ENCODE measurements around the gene NFATC2. TPM values are rescaled to one million over a fixed set of nuclear protein-coding genes. Genes with fewer than 3 reads are reported as not detected.
A peak's percentile ranks its signal among the peaks of the same experiment; 100 is the strongest.

NFATC2 gene
- total and polyA plus RNA-seq, 4 donors, result 2.5 to 4.6 (median 3.0) TPM

GRCh38 chr20:51503376-51503775 is 39.1 kb downstream of the NFATC2 start:
- H3K27me3 ChIP-seq (ENCODE audit: control insufficient read depth, insufficient read depth, low read length), result no peaks in the 10 kb centered on the region
- no peaks in the 10 kb centered on the region for H3K36me3 ChIP-seq (ENCODE audit: control insufficient read depth, insufficient read depth, low read length)
- no peak overlapping the region for H3K27ac ChIP-seq (ENCODE audit: low read depth, low read length)
- H3K9me3 ChIP-seq (ENCODE audit: control insufficient read depth, insufficient read depth, low read length), result no peaks in the 10 kb centered on the region
- 85% methylated on average over 3 of the region's 4 CpGs for WGBS (ENCODE audit: insufficient coverage)
- H3K4me3 ChIP-seq (ENCODE audit: low read depth, low read length), result no peak overlapping the region
- H3K4me1 ChIP-seq (ENCODE audit: control insufficient read depth, insufficient read depth, low read length), result peaks cover 16% of the 10 kb centered on the region
- DNase-seq (ENCODE audit: low read depth in 4 of 6, low spot score in 6 of 6), result no peak

GRCh38 chr20:51500936-51501335 is 41.6 kb downstream of the NFATC2 start:
- H3K36me3 ChIP-seq (ENCODE audit: control insufficient read depth, insufficient read depth, low read length), result no peaks in the 10 kb centered on the region
- no peak for DNase-seq (ENCODE audit: low read depth in 4 of 6, low spot score in 6 of 6)
- peaks cover 14% of the 10 kb centered on the region for H3K4me1 ChIP-seq (ENCODE audit: control insufficient read depth, insufficient read depth, low read length)
- H3K27me3 ChIP-seq (ENCODE audit: control insufficient read depth, insufficient read depth, low read length), result peaks cover 3% of the 10 kb centered on the region
- no peak overlapping the region for H3K4me3 ChIP-seq (ENCODE audit: low read depth, low read length)
- 83% methylated on average over 1 of the region's 1 CpG for WGBS (ENCODE audit: insufficient coverage)
- H3K9me3 ChIP-seq (ENCODE audit: control insufficient read depth, insufficient read depth, low read length), result no peaks in the 10 kb centered on the region
- no peak overlapping the region for H3K27ac ChIP-seq (ENCODE audit: low read depth, low read length)

DNA sequence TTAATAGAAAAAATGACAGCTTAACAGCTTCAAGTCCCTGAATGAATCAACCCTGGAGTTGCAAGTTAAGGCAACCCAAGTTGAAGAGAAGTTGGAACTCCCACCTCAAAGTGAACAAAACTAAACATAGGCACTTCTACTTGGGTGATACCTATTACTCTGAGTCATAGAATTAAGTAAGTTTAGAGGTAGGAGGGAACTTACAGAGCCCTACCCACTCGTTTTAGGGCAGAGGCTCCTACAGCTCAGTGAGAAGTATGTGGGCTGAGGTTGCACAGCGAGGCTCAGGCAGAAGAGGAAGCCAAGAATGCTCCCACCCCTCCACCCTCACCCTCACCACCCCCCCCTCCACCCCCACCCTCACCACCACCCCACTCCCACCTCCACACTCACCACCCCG is 42.2 kb downstream of the NFATC2 start:
- no peaks in the 10 kb centered on the region for H3K9me3 ChIP-seq (ENCODE audit: control insufficient read depth, insufficient read depth, low read length)
- no peak for DNase-seq (ENCODE audit: low read depth in 4 of 6, low spot score in 6 of 6)
- no CpG with 5 or more reads among the region's 3 CpGs for WGBS (ENCODE audit: insufficient coverage)
- H3K27ac ChIP-seq (ENCODE audit: low read depth, low read length), result no peak overlapping the region
- H3K4me1 ChIP-seq (ENCODE audit: control insufficient read depth, insufficient read depth, low read length), result peaks cover 16% of the 10 kb centered on the region
- peaks cover 3% of the 10 kb centered on the region for H3K27me3 ChIP-seq (ENCODE audit: control insufficient read depth, insufficient read depth, low read length)
- H3K36me3 ChIP-seq (ENCODE audit: control insufficient read depth, insufficient read depth, low read length), result no peaks in the 10 kb centered on the region
- no peak overlapping the region for H3K4me3 ChIP-seq (ENCODE audit: low read depth, low read length)

DNA sequence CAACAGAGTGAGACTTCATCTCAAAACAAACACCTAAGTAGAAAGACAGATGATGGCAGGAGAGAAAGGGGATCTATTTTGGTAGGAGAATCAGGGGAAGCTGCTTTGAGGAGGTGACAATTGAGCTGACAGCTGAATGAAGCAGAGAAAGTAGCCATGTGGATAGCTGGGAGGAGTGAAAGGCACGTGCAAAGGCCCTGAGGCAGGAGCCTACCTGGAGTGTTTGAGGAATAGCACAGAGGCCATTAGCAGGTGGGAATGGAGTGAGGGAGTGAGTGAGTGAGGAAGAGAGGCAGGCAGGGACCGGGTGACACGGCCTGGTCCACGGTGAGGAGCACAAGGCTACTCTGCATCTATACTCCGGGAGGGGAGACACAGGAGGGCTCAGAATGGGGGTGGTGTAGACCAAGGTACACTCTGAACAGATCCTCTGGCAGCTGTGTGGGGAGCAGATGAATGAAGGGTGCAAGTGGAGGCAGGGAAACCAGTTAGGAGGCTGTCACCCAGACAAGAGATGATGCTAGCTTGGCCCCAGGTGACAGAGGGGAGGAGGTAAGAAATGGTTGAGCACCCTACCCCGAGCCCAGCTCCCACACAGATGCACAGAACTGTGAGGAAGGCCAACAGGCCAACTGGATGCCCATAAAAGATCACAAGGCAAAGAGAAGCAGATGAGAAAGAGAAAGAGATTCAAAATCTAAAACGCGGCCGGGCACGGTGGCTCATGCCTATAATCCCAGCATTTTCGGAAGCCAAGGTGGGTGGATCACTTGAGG is 43.6 kb downstream of the NFATC2 start:
- Histone ChIP-seq H3K27ac (ENCODE audit: low read depth, low read length) (no peak overlapping the region), H3K4me3 (ENCODE audit: low read depth, low read length) (no peak overlapping the region), H3K36me3 (ENCODE audit: control insufficient read depth, insufficient read depth, low read length) (no peaks in the 10 kb centered on the region), H3K27me3 (ENCODE audit: control insufficient read depth, insufficient read depth, low read length) (peaks cover 3% of the 10 kb centered on the region), H3K4me1 (ENCODE audit: control insufficient read depth, insufficient read depth, low read length) (peaks cover 24% of the 10 kb centered on the region), H3K9me3 (ENCODE audit: control insufficient read depth, insufficient read depth, low read length) (no peaks in the 10 kb centered on the region)
- 94% methylated on average over 11 of the region's 11 CpGs for WGBS (ENCODE audit: insufficient coverage)
- no peak for DNase-seq (ENCODE audit: low read depth in 4 of 6, low spot score in 6 of 6)

DNA sequence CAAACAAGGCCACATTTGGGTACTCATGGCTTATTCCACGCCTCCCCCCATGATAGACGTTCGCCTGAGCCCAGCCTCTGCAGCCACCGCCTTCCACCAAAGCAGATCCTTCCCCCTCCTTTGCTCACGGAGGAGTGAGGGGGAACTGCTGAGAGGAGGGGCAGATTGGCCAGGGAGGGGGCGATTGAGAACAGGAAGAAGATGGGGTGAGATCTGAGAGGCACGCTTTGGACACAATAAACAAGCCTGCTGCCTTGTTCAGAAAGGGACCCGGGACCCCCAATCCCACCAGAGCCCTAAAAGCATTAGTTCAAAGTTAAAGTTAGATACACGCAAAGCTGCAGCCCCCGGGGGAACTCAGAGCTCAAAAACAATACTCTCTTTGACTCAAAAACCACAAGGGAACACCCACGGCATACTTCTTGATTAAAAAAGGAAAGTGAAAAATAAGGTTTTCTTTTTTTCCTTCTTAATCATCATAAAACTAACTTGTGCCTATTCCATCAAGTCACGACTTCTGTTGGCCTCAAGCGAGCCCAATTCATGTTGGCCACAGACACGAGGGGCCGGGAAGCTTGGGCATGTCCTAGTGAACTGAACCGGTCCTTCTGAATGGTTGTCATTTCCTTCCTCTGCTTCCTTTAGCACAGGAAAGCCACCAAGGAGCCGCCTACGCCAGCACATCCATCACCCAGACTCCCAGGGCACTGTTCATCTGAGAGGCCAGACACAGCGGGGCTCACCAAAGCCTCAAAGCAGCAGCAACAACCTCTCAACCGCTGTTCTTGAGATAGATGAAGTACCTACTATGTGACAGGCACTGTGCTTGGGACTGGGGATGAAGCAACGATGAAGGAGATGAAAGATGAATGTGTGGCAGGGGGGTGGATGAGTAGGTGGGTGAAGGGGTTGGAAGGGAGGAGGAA is 44.7 kb downstream of the NFATC2 start:
- Histone ChIP-seq H3K4me3 (ENCODE audit: low read depth, low read length) (no peak overlapping the region), H3K27ac (ENCODE audit: low read depth, low read length) (peak overlapping the region; percentile 53), H3K36me3 (ENCODE audit: control insufficient read depth, insufficient read depth, low read length) (no peaks in the 10 kb centered on the region), H3K27me3 (ENCODE audit: control insufficient read depth, insufficient read depth, low read length) (peaks cover 3% of the 10 kb centered on the region), H3K4me1 (ENCODE audit: control insufficient read depth, insufficient read depth, low read length) (peaks cover 26% of the 10 kb centered on the region), H3K9me3 (ENCODE audit: control insufficient read depth, insufficient read depth, low read length) (no peaks in the 10 kb centered on the region)
- WGBS (ENCODE audit: insufficient coverage), result 42% methylated on average over 10 of the region's 21 CpGs
- no peak for DNase-seq (ENCODE audit: low read depth in 4 of 6, low spot score in 6 of 6)

GRCh38 chr20:51496964-51497363 is 45.6 kb downstream of the NFATC2 start:
- 87% methylated on average over 7 of the region's 7 CpGs for WGBS (ENCODE audit: insufficient coverage)
- Histone ChIP-seq H3K27ac (ENCODE audit: low read depth, low read length) (peak overlapping the region; percentile 36), H3K36me3 (ENCODE audit: control insufficient read depth, insufficient read depth, low read length) (peaks cover 2% of the 10 kb centered on the region), H3K27me3 (ENCODE audit: control insufficient read depth, insufficient read depth, low read length) (peaks cover 5% of the 10 kb centered on the region), H3K4me3 (ENCODE audit: low read depth, low read length) (no peak overlapping the region), H3K9me3 (ENCODE audit: control insufficient read depth, insufficient read depth, low read length) (no peaks in the 10 kb centered on the region), H3K4me1 (ENCODE audit: control insufficient read depth, insufficient read depth, low read length) (peaks cover 34% of the 10 kb centered on the region)
- no peak for DNase-seq (ENCODE audit: low read depth in 4 of 6, low spot score in 6 of 6)

DNA sequence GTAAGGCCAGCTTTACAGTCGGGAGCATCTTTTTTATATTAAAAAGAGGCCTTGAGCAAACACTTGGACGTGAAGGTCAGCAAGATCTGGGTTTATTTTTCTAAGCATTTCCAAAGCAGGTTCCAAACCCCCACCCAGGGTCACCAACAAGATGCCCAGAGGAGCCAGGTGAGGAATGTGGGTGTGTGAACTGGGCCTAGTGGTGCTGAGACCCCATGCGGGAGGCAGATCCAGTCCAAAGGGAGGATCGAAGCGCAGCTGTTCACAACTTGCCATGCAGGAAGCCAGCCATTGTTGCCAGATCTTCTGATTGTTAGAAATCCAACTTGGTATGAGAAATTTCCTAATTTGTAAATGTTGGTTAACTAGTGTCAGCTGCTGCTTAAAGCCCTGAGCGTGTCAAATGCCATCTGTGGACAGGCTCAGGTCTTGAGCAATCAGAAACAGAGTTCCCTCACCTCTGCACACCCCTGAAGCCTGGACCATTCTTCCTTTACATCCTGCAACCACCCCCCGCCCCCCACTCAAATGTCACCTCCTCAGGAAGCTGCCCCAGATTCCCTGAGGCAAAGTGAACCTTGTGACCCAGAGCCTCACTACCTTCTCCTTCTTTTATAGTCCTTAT is 46.5 kb downstream of the NFATC2 start:
- 95% methylated on average over 4 of the region's 7 CpGs for WGBS (ENCODE audit: insufficient coverage)
- Histone ChIP-seq H3K36me3 (ENCODE audit: control insufficient read depth, insufficient read depth, low read length) (peaks cover 2% of the 10 kb centered on the region), H3K27ac (ENCODE audit: low read depth, low read length) (no peak overlapping the region), H3K4me1 (ENCODE audit: control insufficient read depth, insufficient read depth, low read length) (peaks cover 41% of the 10 kb centered on the region), H3K27me3 (ENCODE audit: control insufficient read depth, insufficient read depth, low read length) (peaks cover 6% of the 10 kb centered on the region), H3K9me3 (ENCODE audit: control insufficient read depth, insufficient read depth, low read length) (no peaks in the 10 kb centered on the region), H3K4me3 (ENCODE audit: low read depth, low read length) (no peak overlapping the region)
- no peak for DNase-seq (ENCODE audit: low read depth in 4 of 6, low spot score in 6 of 6)

DNA sequence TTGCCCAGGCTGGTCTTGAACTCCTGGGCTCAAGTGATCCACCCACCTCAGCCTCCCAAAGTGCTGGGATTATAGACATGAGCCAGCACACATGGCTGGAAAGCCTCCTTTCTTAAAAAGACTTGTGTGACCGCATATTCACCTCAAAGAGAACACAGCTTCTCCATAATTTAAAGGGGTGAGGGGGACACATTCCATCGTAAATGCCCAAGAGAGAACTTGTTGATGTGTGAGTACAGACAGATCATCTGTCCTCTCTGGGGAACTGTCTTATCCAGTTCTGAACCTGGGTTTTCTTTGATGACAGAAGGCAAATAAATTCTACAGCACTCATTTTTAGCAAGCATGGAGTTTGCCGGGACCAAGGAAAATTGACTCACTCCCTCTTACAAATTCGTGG is 47.2 kb downstream of the NFATC2 start:
- Histone ChIP-seq H3K4me3 (ENCODE audit: low read depth, low read length) (no peak overlapping the region), H3K36me3 (ENCODE audit: control insufficient read depth, insufficient read depth, low read length) (peaks cover 2% of the 10 kb centered on the region), H3K9me3 (ENCODE audit: control insufficient read depth, insufficient read depth, low read length) (no peaks in the 10 kb centered on the region), H3K27ac (ENCODE audit: low read depth, low read length) (no peak overlapping the region), H3K4me1 (ENCODE audit: control insufficient read depth, insufficient read depth, low read length) (peaks cover 41% of the 10 kb centered on the region), H3K27me3 (ENCODE audit: control insufficient read depth, insufficient read depth, low read length) (peaks cover 7% of the 10 kb centered on the region)
- no peak for DNase-seq (ENCODE audit: low read depth in 4 of 6, low spot score in 6 of 6)
- WGBS (ENCODE audit: insufficient coverage), result 86% methylated on average over 1 of the region's 4 CpGs

- H3K4me1 ChIP-seq (ENCODE audit: control insufficient read depth, insufficient read depth, low read length), result peaks cover 41% of the 10 kb centered on the region
- DNase-seq (ENCODE audit: low read depth in 4 of 6, low spot score in 6 of 6), result no peak
- no peaks in the 10 kb centered on the region for H3K9me3 ChIP-seq (ENCODE audit: control insufficient read depth, insufficient read depth, low read length)
- H3K27me3 ChIP-seq (ENCODE audit: control insufficient read depth, insufficient read depth, low read length), result peaks cover 7% of the 10 kb centered on the region
- peaks cover 2% of the 10 kb centered on the region for H3K36me3 ChIP-seq (ENCODE audit: control insufficient read depth, insufficient read depth, low read length)
- no peak overlapping the region for H3K27ac ChIP-seq (ENCODE audit: low read depth, low read length)
- WGBS (ENCODE audit: insufficient coverage), result 92% methylated on average over 16 of the region's 16 CpGs
- H3K4me3 ChIP-seq (ENCODE audit: low read depth, low read length), result no peak overlapping the region
Observed at GRCh38 chr20:51494241-51495110, 48.0 kb downstream of the NFATC2 start.
